PC-3 (cell line): ENCODE measurements around the gene ZNF74. TPM values are rescaled to one million over a fixed set of nuclear protein-coding genes. Genes with fewer than 3 reads are reported as not detected.
"Not testable (repeated sequence)": the region's sequence is repeated elsewhere in the genome, so short reads cannot be mapped to it uniquely, and the experiment has no call there.

ENCODE experiments used
- ATAC-seq: fragments of 200-7000 bp; cut with Tn5 transposase; 2 replicates; pipeline ENCODE4 v1.9.1; 2020; ENCODE audit warnings: mild to moderate bottlenecking, moderate library complexity
- BruUV-seq: library from RNA; stranded (reverse); fragments of 400-500 nt; replicated peaks from 2 replicates; lab custom pipeline; 2021; lab: Mats Ljungman, UMichigan
- CTCF ChIA-PET: fragments of 300-600 bp; sonication (Branson Sonifier 250); formaldehyde crosslinking; loops from one replicate; lab custom pipeline; 2022; ENCODE audit warnings: antibody characterized with exemption; lab: Charles Lee
- POLR2A ChIA-PET: fragments of 300-600 bp; sonication (Branson Sonifier 250); formaldehyde crosslinking; loops from one replicate; lab custom pipeline; 2022; ENCODE audit warnings: antibody characterized with exemption; ENCODE audit not compliant: unreplicated experiment; lab: Charles Lee
- DNase-seq: peaks from one replicate; pipeline ENCODE4 v3.0.0-alpha.2; 2015
- H2AFZ ChIP-seq: fragments of 300-600 bp; sonication (generic); 2 replicates; pipeline ENCODE4 v1.6.0; 2016; ENCODE audit warnings: antibody characterized with exemption, low read length
- H3F3A ChIP-seq: fragments of 300-600 bp; sonication (generic); one replicate; pipeline ENCODE4 v1.6.0; 2017; ENCODE audit warnings: antibody characterized with exemption, low read length, control low read depth, mild to moderate bottlenecking; ENCODE audit not compliant: unreplicated experiment
- H3K27ac ChIP-seq: fragments of 300-600 bp; sonication (generic); 2 replicates; pipeline ENCODE4 v1.5.1; 2016; ENCODE audit warnings: mild to moderate bottlenecking, low read length
- H3K27me3 ChIP-seq: fragments of 300-600 bp; sonication (generic); 2 replicates; pipeline ENCODE4 v1.6.1; 2016; ENCODE audit warnings: low read length, mixed read lengths
- H3K36me3 ChIP-seq: fragments of 300-600 bp; sonication (generic); 2 replicates; pipeline ENCODE4 v1.6.1; 2016; ENCODE audit warnings: low read depth, mixed run types, low read length, mixed read lengths
- H3K4me1 ChIP-seq: fragments of 300-600 bp; sonication (generic); 2 replicates; pipeline ENCODE4 v1.5.1; 2016; ENCODE audit warnings: low read length; ENCODE audit not compliant: insufficient read depth
- H3K4me2 ChIP-seq: fragments of 300-600 bp; sonication (generic); 2 replicates; pipeline ENCODE4 v1.6.0; 2016; ENCODE audit warnings: low read length
- H3K4me3 ChIP-seq: fragments of 300-600 bp; sonication (generic); 2 replicates; pipeline ENCODE4 v1.5.1; 2016; ENCODE audit warnings: mild to moderate bottlenecking, low read length, mixed read lengths
- H3K79me2 ChIP-seq: fragments of 300-600 bp; sonication (generic); 2 replicates; pipeline ENCODE4 v1.6.1; 2017; ENCODE audit warnings: low read length, mixed read lengths
- H3K9ac ChIP-seq: fragments of 300-600 bp; sonication (generic); 2 replicates; pipeline ENCODE4 v1.6.0; 2016; ENCODE audit warnings: mild to moderate bottlenecking, low read length
- H3K9me2 ChIP-seq: fragments of 300-600 bp; sonication (generic); replicated peaks from 2 replicates; pipeline ENCODE4 v1.6.1; 2016; ENCODE audit warnings: mixed run types, low read length, mixed read lengths
- H3K9me3 ChIP-seq: fragments of 300-600 bp; sonication (generic); 2 replicates; pipeline ENCODE4 v1.6.1; 2016; ENCODE audit warnings: low read length, mixed read lengths
- H4K20me1 ChIP-seq: fragments of 300-600 bp; sonication (generic); 2 replicates; pipeline ENCODE4 v1.6.1; 2016; ENCODE audit warnings: low read length, mixed read lengths
- intact Hi-C: fragments of 100-400 bp; cut with micrococcal nuclease; formaldehyde crosslinking; loops from 2 replicates; pipeline ENCODE4 v1.9.0; 2023
- total RNA-seq: library from RNA; depleted of rRNA; stranded (reverse); fragments of >200 nt; gene quantifications from 2 replicates; pipeline ENCODE4 v1.2.3, GENCODE V29; 2014

The ZNF74 gene
- total RNA-seq, 1 experiment from 2014 or later: 11.1 TPM

GRCh38 chr22:20360261-20360660, 33.7 kb upstream of the ZNF74 start:
- H3K4me1 ChIP-seq, H3K4me3 ChIP-seq, H3K9ac ChIP-seq, H2AFZ ChIP-seq, H3K79me2 ChIP-seq, H4K20me1 ChIP-seq, H3K36me3 ChIP-seq, ATAC-seq, CTCF ChIA-PET, POLR2A ChIA-PET, intact Hi-C loops, H3K27me3 ChIP-seq, H3K27ac ChIP-seq, H3F3A ChIP-seq, BruUV-seq, DNase-seq, H3K4me2 ChIP-seq, H3K9me2 ChIP-seq, H3K9me3 ChIP-seq: not testable (repeated sequence)

DNA sequence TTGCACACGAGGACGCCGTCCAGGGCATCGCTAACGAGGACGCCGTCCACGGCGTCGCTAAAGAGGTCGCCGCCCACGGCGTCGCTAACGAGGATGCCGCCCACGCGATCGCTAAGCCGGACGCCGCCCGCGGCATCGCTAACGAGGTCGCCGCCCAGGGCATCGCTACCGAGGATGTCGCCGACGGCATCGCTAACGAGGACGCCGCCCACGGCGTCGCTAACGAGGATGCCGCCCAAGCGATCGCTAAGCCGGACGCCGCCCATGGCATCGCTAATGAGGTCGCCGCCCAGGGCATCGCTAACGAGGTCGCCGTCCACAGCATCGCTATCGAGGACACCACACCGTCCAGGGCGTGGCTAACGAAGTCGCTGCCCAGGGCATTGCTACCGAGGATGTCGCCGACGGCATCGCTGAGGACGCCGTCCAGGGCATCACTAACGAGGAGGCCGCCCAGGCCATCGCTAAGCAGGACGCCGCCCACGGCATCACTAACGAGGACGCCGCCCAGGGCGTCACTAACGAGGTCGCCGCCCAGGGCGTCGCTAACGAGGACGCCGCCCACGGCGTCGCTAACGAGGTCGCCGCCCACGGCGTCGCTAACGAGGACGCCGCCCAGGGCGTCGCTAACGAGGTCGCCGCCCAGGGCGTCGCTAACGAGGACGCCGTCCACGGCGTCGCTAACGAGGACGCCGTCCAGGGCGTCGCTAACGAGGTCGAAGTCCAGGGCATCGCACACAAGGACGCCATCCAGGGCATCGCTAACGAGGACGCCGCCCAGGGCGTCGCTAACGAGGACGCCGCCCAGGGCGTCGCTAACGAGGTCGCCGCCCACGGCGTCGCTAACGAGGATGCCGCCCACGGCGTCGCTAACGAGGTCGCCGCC, 32.8 kb upstream of the ZNF74 start:
- H3K4me1 ChIP-seq, H3K27ac ChIP-seq, intact Hi-C loops, H3K9me2 ChIP-seq, ATAC-seq, H3K79me2 ChIP-seq, H3F3A ChIP-seq, CTCF ChIA-PET, H3K27me3 ChIP-seq, H3K4me3 ChIP-seq, H4K20me1 ChIP-seq, H3K4me2 ChIP-seq, H3K9ac ChIP-seq, DNase-seq, H3K36me3 ChIP-seq, H2AFZ ChIP-seq, POLR2A ChIA-PET, H3K9me3 ChIP-seq, BruUV-seq: not testable (repeated sequence)

DNA sequence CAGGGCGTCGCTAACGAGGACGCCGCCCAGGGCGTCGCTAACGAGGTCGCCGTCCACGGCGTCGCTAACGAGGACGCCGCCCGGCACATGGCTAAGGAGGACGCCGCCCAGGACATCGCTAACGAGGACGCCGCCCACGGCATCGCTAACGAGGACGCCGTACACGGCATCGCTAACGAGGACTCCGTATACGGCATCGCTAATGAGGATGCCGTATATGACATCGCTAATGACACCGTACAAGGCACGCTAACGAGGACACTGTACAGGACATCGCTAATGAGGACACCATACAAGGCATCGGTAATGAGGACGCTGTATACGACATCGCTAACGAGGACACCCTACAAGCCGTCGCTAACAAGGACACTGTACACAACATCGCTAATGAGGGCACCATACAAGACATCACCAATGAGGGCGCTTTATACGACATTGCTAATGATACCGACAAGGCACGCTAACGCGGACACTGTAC, 32.2 kb upstream of the ZNF74 start:
- H3K79me2 ChIP-seq, H3K9me2 ChIP-seq, BruUV-seq, H4K20me1 ChIP-seq, H3F3A ChIP-seq, H3K27me3 ChIP-seq, H3K4me1 ChIP-seq, POLR2A ChIA-PET, H3K9me3 ChIP-seq, H3K4me3 ChIP-seq, H2AFZ ChIP-seq, H3K36me3 ChIP-seq, H3K27ac ChIP-seq, CTCF ChIA-PET, DNase-seq, intact Hi-C loops, H3K4me2 ChIP-seq, H3K9ac ChIP-seq, ATAC-seq: not testable (repeated sequence)

- H3K4me1 ChIP-seq, CTCF ChIA-PET, BruUV-seq: not testable (repeated sequence)
Observed at GRCh38 chr22:20362403-20362802, 31.5 kb upstream of the ZNF74 start.

DNA sequence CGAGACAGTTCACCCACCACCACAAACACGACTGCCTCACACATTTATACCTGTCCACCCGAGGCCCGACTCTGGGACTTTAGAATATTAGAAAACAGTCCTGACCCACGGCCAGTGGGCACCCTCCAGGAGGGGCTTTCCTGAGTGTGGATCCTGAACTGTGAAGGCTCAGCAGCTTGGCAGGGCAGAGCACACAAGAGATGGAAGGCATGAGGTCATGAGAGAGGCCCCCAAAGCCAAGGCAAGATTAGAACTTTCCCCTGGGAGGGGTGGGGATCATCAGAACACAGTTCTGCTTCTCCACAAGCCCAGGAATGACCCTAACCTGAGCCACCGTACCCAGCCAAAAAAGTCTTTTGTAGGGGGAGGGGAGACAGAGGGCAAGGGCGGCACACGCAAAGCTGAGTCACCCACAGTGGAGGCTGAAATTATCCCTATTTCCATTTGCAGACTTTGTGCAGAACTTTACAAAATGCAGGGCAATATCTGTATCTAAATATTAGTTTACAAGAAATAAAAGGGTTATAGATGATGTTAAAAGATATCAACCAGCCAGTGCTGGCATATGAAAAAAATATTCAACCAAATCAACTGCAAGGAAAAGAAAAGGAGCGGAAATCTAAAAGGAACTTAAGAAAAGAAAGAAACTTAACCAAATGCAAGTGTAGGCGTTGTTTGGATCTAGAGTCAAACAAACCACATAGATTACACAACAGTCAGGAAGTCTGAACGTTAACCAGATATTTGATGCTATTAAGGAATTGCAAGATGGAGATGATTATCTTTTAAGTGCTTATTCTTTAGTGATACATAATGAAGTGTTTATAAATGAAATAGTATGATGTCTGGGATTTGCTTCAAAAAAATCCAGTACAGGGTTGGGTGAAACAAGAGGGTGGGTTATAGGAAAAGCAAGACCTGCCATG, 29.4 kb upstream of the ZNF74 start:
- H3K4me3 ChIP-seq, H4K20me1 ChIP-seq, H3K4me1 ChIP-seq, H3K27me3 ChIP-seq, POLR2A ChIA-PET, intact Hi-C loops, H3K79me2 ChIP-seq, H3K27ac ChIP-seq, DNase-seq, BruUV-seq, H3K9me3 ChIP-seq, H3K36me3 ChIP-seq, H3K9ac ChIP-seq, H2AFZ ChIP-seq, H3F3A ChIP-seq, CTCF ChIA-PET, H3K9me2 ChIP-seq: not testable (repeated sequence)
- H3K4me2 ChIP-seq: peak overlapping the region; percentile 46; the same call in 1 of the 2 replicates
- ATAC-seq: peak; percentile 67

More at GRCh38 chr22:20362403-20362802, 31.5 kb upstream of the ZNF74 start:
- H4K20me1 ChIP-seq, H3K79me2 ChIP-seq, H3F3A ChIP-seq, DNase-seq, H3K9me2 ChIP-seq, H3K27ac ChIP-seq, H2AFZ ChIP-seq, H3K4me3 ChIP-seq, H3K9ac ChIP-seq, ATAC-seq, H3K4me2 ChIP-seq, POLR2A ChIA-PET, H3K9me3 ChIP-seq, H3K36me3 ChIP-seq, H3K27me3 ChIP-seq, intact Hi-C loops: not testable (repeated sequence)

GRCh38 chr22:20366841-20367240, 27.1 kb upstream of the ZNF74 start:
- H3K9ac ChIP-seq, H3K9me3 ChIP-seq, intact Hi-C loops, H2AFZ ChIP-seq, H4K20me1 ChIP-seq, H3K79me2 ChIP-seq, H3K4me2 ChIP-seq, ATAC-seq, H3F3A ChIP-seq, H3K9me2 ChIP-seq, CTCF ChIA-PET, BruUV-seq, H3K4me3 ChIP-seq, POLR2A ChIA-PET, H3K27ac ChIP-seq, H3K36me3 ChIP-seq, DNase-seq, H3K27me3 ChIP-seq, H3K4me1 ChIP-seq: not testable (repeated sequence)
